IMR-90 (cell line): ENCODE results near the gene BCAT1.
"Not testable (repeated sequence)": the region's sequence is repeated elsewhere in the genome, so short reads cannot be mapped to it uniquely, and the experiment has no call there.

ENCODE experiments used
- BHLHE40 ChIP-seq: fragments of 150-350 bp; IDR thresholded peaks from 2 replicates; pipeline ENCODE4 v1.6.1; 2016; ENCODE audit warnings: mild to moderate bottlenecking, low read depth, low read length
- CEBPB ChIP-seq: IDR thresholded peaks from 2 replicates; pipeline ENCODE4 v1.6.1; 2012; ENCODE audit warnings: low read depth, low read length, improper control_type of control experiment
- CHD1 ChIP-seq: IDR thresholded peaks from 2 replicates; pipeline ENCODE4 v1.6.1; 2012; ENCODE audit warnings: low read depth, low read length, improper control_type of control experiment
- CTCF ChIP-seq: conservative IDR thresholded peaks from 2 replicates; pipeline ENCODE4 v1.5.1; 2012; ENCODE audit warnings: mild to moderate bottlenecking, low read depth, low read length, improper control_type of control experiment
- MAFK ChIP-seq: IDR thresholded peaks from 2 replicates; pipeline ENCODE4 v1.6.1; 2012; ENCODE audit warnings: low read depth, low read length, improper control_type of control experiment
- MAZ ChIP-seq: IDR thresholded peaks from 2 replicates; pipeline ENCODE4 v1.6.1; 2012; ENCODE audit warnings: low read depth, mild to moderate bottlenecking, low read length, improper control_type of control experiment, moderate library complexity, borderline replicate concordance
- MXI1 ChIP-seq: IDR thresholded peaks from 2 replicates; pipeline ENCODE4 v1.6.1; 2012; ENCODE audit warnings: low read depth, mild to moderate bottlenecking, low read length, moderate library complexity, borderline replicate concordance
- POLR2A ChIP-seq: IDR thresholded peaks from 2 replicates; pipeline ENCODE4 v1.6.1; 2012; ENCODE audit warnings: mild to moderate bottlenecking, low read depth, low read length
- RAD21 ChIP-seq: IDR thresholded peaks from 2 replicates; pipeline ENCODE4 v1.6.1; 2012; ENCODE audit warnings: low read length, improper control_type of control experiment
- RFX5 ChIP-seq: IDR thresholded peaks from 2 replicates; pipeline ENCODE4 v1.8.0; 2012; ENCODE audit warnings: low read depth, mild to moderate bottlenecking, low read length, moderate library complexity
- SMC3 ChIP-seq: fragments of 150-350 bp; IDR thresholded peaks from 2 replicates; pipeline ENCODE4 v1.6.1; 2016; ENCODE audit warnings: low read depth, mild to moderate bottlenecking, antibody characterized with exemption, low read length, moderate library complexity
- USF2 ChIP-seq: fragments of 150-350 bp; IDR thresholded peaks from 2 replicates; pipeline ENCODE4 v1.6.1; 2017; ENCODE audit warnings: mild to moderate bottlenecking, antibody characterized with exemption, low read length, low read depth

- TF ChIP-seq MAFK, RAD21, CTCF, CHD1, POLR2A, MXI1, SMC3, CEBPB, USF2, RFX5, BHLHE40, MAZ: not testable (repeated sequence)
These were observed 82.8 kb downstream of the BCAT1 start for GRCh38 chr12:24866139-24866538.
